Mammary epithelial cell (primary cell): ENCODE results near the gene STARD13.

Experiments
- EZH2 ChIP-seq: IDR thresholded peaks from 2 replicates; pipeline ENCODE4 v1.6.1; 2012; ENCODE audit warnings: low read length, inconsistent platforms, borderline replicate concordance
- TF ChIP-seq, protein P1 (sequence below), 2 donors: IDR thresholded peaks in 1 of 2; conservative IDR thresholded peaks in 1 of 2; 2 replicates each; pipeline ENCODE4 v1.5.1; 2011 to 2012; ENCODE audit warnings: inconsistent platforms in 2 of 2, low read length in 2 of 2, mild to moderate bottlenecking in 2 of 2, control low read depth in 1 of 2, low read depth in 1 of 2; ENCODE audit not compliant: insufficient read depth in 1 of 2; ENCODE audit errors: extremely low read depth in 1 of 2

DNA sequence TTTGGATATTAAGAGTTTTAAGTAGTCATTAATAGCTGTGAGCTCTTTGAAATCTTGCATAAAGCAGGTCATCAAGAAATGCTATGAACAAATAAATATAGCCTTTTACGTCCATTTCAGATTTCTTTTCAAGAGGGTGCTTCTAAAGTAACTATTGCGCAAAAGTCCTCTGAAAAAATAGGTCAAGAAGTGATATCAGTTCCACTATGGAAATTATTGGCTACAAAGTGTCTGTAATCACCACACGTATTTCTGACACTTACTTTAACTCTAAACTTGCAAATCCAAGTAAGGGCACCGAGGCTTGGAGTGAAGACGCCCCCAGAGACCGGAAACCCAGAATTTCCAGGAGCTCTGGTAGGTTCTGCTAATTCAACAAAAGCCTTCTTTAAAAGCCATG lies 44.9 kb upstream of the STARD13 start:
- TF ChIP-seq EZH2 = no peak
- TF ChIP-seq, protein P1, sequence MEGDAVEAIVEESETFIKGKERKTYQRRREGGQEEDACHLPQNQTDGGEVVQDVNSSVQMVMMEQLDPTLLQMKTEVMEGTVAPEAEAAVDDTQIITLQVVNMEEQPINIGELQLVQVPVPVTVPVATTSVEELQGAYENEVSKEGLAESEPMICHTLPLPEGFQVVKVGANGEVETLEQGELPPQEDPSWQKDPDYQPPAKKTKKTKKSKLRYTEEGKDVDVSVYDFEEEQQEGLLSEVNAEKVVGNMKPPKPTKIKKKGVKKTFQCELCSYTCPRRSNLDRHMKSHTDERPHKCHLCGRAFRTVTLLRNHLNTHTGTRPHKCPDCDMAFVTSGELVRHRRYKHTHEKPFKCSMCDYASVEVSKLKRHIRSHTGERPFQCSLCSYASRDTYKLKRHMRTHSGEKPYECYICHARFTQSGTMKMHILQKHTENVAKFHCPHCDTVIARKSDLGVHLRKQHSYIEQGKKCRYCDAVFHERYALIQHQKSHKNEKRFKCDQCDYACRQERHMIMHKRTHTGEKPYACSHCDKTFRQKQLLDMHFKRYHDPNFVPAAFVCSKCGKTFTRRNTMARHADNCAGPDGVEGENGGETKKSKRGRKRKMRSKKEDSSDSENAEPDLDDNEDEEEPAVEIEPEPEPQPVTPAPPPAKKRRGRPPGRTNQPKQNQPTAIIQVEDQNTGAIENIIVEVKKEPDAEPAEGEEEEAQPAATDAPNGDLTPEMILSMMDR (conservative IDR thresholded peaks at IDR 0.05 in 1 of 2, IDR thresholded peaks at IDR 0.05 in 1 of 2; ENCODE audit: extremely low read depth in 1 of 2, insufficient read depth in 1 of 2, low read depth in 1 of 2, low read length in 2 of 2) = no peak
